Gastroesophageal sphincter (tissue), 3 donors: Measurements from ENCODE around the gene SLC18A3.

ENCODE experiments used
- CTCF ChIP-seq, 4 experiments: fragments of 200-600 bp in 2 of 4; fragments of 450-650 bp in 2 of 4; sonication (generic) in 1 of 4; IDR thresholded peaks; one replicate each; pipeline ENCODE4 v1.5.1; 2017 to 2019; ENCODE audit warnings: antibody characterized with exemption in 4 of 4, mild to moderate bottlenecking in 2 of 4, moderate library complexity in 2 of 4
- POLR2A ChIP-seq, 2 donors: fragments of 450-650 bp; IDR thresholded peaks; one replicate each; pipeline ENCODE4 v1.6.1; 2017; ENCODE audit warnings: antibody characterized with exemption in 2 of 2, mild to moderate bottlenecking in 2 of 2, moderate library complexity in 1 of 2
- POLR2AphosphoS5 ChIP-seq: sonication (generic); formaldehyde crosslinking; IDR thresholded peaks from one replicate; pipeline ENCODE4 v1.6.1; 2017; ENCODE audit warnings: antibody characterized with exemption

DNA sequence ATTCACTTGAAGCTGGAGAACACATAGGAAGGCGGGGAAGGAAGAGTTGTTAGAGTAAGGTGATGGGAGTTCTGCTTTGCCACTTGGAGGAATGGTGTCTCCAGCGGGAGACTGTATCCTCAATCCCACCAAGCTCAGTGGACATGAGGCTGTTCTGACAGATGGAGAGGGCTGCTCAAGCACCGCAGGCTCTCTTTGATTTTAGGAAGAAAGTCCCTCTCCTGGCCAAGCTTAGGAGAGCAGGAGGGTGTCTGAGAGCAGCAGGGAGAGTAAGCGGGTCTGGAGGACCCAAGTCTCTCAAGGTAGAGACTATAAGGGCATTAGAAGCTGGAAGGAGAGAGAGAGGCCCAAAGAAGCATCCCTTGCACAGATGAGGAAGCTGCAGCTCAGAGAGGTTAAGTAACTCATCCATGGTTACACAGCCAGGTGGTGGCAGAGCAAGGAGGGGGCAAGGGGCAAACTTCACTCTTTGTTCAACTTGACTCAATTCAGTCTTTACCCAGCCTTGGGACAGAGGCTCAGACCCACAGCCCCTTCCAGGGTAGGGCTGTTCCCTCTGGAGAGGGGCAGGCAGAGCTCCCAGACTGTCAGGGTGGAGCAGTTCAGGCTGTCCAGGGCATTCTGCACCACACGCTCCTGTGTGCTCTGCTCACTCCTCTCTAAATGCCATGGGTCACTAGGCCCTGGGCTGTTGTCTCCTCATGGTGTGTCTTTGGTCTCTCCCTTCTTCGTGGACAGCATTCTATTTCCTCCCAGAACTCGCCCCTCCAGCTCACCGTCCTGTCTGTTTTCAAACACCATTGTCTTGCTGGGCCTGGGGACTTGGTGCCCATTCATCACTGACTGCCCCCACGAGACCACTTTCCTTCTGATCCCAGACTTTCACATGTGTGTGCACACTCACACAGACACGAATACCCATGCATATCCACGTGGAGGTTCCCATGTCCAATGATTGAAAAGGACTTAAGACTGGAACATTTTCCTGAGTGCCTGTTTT lies 12.6 kb downstream of the SLC18A3 start:
- TF ChIP-seq CTCF (IDR thresholded peaks at IDR 0.05) (no peak), POLR2A (IDR thresholded peaks at IDR 0.05) (no peak), POLR2AphosphoS5 (no peak)
